Parathyroid adenoma (tissue), 2 donors: ENCODE measurements around the gene SYNE4.
A peak's percentile ranks its signal among the peaks of the same experiment; 100 is the strongest.

Experiments used
- H2AFZ ChIP-seq: fragments of 300-600 bp; sonication (generic); one replicate; pipeline ENCODE4 v1.7.0; 2017; ENCODE audit warnings: antibody characterized with exemption, mild to moderate bottlenecking
- H3K27ac ChIP-seq: fragments of 300-600 bp; sonication (generic); one replicate; pipeline ENCODE4 v1.7.0; 2017
- H3K27me3 ChIP-seq: fragments of 300-600 bp; sonication (generic); one replicate; pipeline ENCODE4 v1.7.0; 2017; ENCODE audit warnings: low read length; ENCODE audit not compliant: control insufficient read depth, insufficient read depth
- H3K36me3 ChIP-seq: fragments of 300-600 bp; sonication (generic); one replicate; pipeline ENCODE4 v1.7.0; 2017; ENCODE audit warnings: low read length; ENCODE audit not compliant: control insufficient read depth, insufficient read depth
- H3K4me1 ChIP-seq: fragments of 300-600 bp; sonication (generic); one replicate; pipeline ENCODE4 v1.7.0; 2017; ENCODE audit warnings: control low read depth
- H3K4me2 ChIP-seq: fragments of 300-600 bp; sonication (generic); one replicate; pipeline ENCODE4 v1.7.0; 2017; ENCODE audit warnings: low read length
- H3K4me3 ChIP-seq: fragments of 300-600 bp; sonication (generic); one replicate; pipeline ENCODE4 v1.7.0; 2017; ENCODE audit warnings: low read depth, low read length
- H3K79me2 ChIP-seq: fragments of 300-600 bp; sonication (generic); one replicate; pipeline ENCODE4 v1.7.0; 2017; ENCODE audit warnings: control low read depth
- H3K9ac ChIP-seq: fragments of 300-600 bp; sonication (generic); one replicate; pipeline ENCODE4 v1.7.0; 2017; ENCODE audit warnings: mild to moderate bottlenecking
- H3K9me3 ChIP-seq: fragments of 300-600 bp; sonication (generic); one replicate; pipeline ENCODE4 v1.7.0; 2017; ENCODE audit warnings: low read length; ENCODE audit not compliant: control insufficient read depth
- CTCF ChIP-seq: fragments of 300-600 bp; sonication (generic); IDR thresholded peaks from one replicate; pipeline ENCODE4 v1.7.0; 2017; ENCODE audit warnings: antibody characterized with exemption, mild to moderate bottlenecking
- donor health status: primary hyperparathyroidism.

Gene SYNE4

GRCh38 chr19:35995048-35995993 lies 13.3 kb downstream of the SYNE4 start, which contains the start of gene SDHAF1:
SDHAF1 (plus strand) TSS chr19:35995188; CDS start chr19:35995275, 87 bp downstream.
- no peaks in the 10 kb centered on the region for H3K27me3 ChIP-seq
- H3K4me3 ChIP-seq = peak within 1 kb of the TSS; percentile 84
- H3K79me2 ChIP-seq = peaks cover 20% of the 10 kb centered on the region
- peak within 1 kb of the TSS; percentile 84 for H2AFZ ChIP-seq
- H3K9ac ChIP-seq = peak within 1 kb of the TSS; percentile 56
- peak within 1 kb of the TSS; percentile 97 for H3K4me2 ChIP-seq
- no peaks in the 10 kb centered on the region for H3K9me3 ChIP-seq
- TF ChIP-seq CTCF = no peak
- no peaks in the 10 kb centered on the region for H3K36me3 ChIP-seq
- H3K4me1 ChIP-seq = peaks cover 16% of the 10 kb centered on the region
- H3K27ac ChIP-seq = peak within 1 kb of the TSS; percentile 78

- H3K27ac ChIP-seq = no peak overlapping the region
- H3K79me2 ChIP-seq = peaks cover 18% of the 10 kb centered on the region
- TF ChIP-seq CTCF = no peak
- no peak overlapping the region for H3K4me3 ChIP-seq
- H2AFZ ChIP-seq = peak overlapping the region; percentile 84
- no peaks in the 10 kb centered on the region for H3K27me3 ChIP-seq
- H3K4me1 ChIP-seq = peaks cover 11% of the 10 kb centered on the region
- H3K4me2 ChIP-seq = peak overlapping the region; percentile 31
- H3K9ac ChIP-seq = no peak overlapping the region
- H3K9me3 ChIP-seq = no peaks in the 10 kb centered on the region
- no peaks in the 10 kb centered on the region for H3K36me3 ChIP-seq
Observed at GRCh38 chr19:35993923-35994598, 14.6 kb downstream of the SYNE4 start.

GRCh38 chr19:35992907-35993765 lies 15.5 kb downstream of the SYNE4 start:
- TF ChIP-seq CTCF = no peak
- Histone ChIP-seq H2AFZ (no peak overlapping the region), H3K4me3 (no peak overlapping the region), H3K4me2 (no peak overlapping the region), H3K36me3 (no peaks in the 10 kb centered on the region), H3K4me1 (peaks cover 8% of the 10 kb centered on the region), H3K9me3 (no peaks in the 10 kb centered on the region), H3K79me2 (peaks cover 18% of the 10 kb centered on the region), H3K27me3 (no peaks in the 10 kb centered on the region), H3K9ac (no peak overlapping the region), H3K27ac (no peak overlapping the region)

GRCh38 chr19:35991731-35992450 lies 16.7 kb downstream of the SYNE4 start:
- Histone ChIP-seq H2AFZ (no peak overlapping the region), H3K9ac (no peak overlapping the region), H3K9me3 (no peaks in the 10 kb centered on the region), H3K27ac (no peak overlapping the region), H3K4me3 (no peak overlapping the region), H3K4me1 (peaks cover 8% of the 10 kb centered on the region), H3K36me3 (no peaks in the 10 kb centered on the region), H3K4me2 (no peak overlapping the region), H3K27me3 (no peaks in the 10 kb centered on the region), H3K79me2 (peaks cover 18% of the 10 kb centered on the region)
- no peak for TF ChIP-seq CTCF
